SU-DHL-6 (cell line): ENCODE results near the gene ZFAND3.
"Not testable (repeated sequence)": the region's sequence is repeated elsewhere in the genome, so short reads cannot be mapped to it uniquely, and the experiment has no call there.

Experiments used
- H2AFZ ChIP-seq: fragments of 200-600 bp; sonication (generic); 2 replicates; pipeline ENCODE4 v1.6.1; 2014; ENCODE audit warnings: low read depth, mild to moderate bottlenecking, moderate library complexity, mixed read lengths, antibody characterized with exemption, low read length; ENCODE audit not compliant: severe bottlenecking
- H3F3A ChIP-seq: fragments of 200-600 bp; shearing (Covaris generic); 2 replicates; pipeline ENCODE4 v1.6.0; 2016; ENCODE audit warnings: antibody characterized with exemption, mild to moderate bottlenecking; ENCODE audit not compliant: insufficient read depth
- H3K27ac ChIP-seq: fragments of 200-600 bp; sonication (generic); 2 replicates; pipeline ENCODE4 v1.5.1; 2016; ENCODE audit warnings: low read depth, mild to moderate bottlenecking, low read length, moderate library complexity, mixed read lengths
- H3K27me3 ChIP-seq: fragments of 200-600 bp; sonication (generic), shearing (Covaris generic); 2 replicates; pipeline ENCODE4 v1.6.0; 2014; ENCODE audit warnings: mild to moderate bottlenecking, low read length
- H3K36me3 ChIP-seq: fragments of 200-600 bp; sonication (generic); 2 replicates; pipeline ENCODE4 v1.6.1; 2014; ENCODE audit warnings: mild to moderate bottlenecking, low read length, mixed read lengths
- H3K4me2 ChIP-seq: fragments of 300-600, 200-600 bp; shearing (Covaris generic), sonication (generic); 2 replicates; pipeline ENCODE4 v1.6.0; 2014; ENCODE audit warnings: low read length, low read depth, mild to moderate bottlenecking; ENCODE audit not compliant: poor library complexity, severe bottlenecking
- H3K4me3 ChIP-seq: fragments of 200-600 bp; sonication (generic); 2 replicates; pipeline ENCODE4 v1.5.1; 2014; ENCODE audit warnings: antibody characterized with exemption, low read length, mild to moderate bottlenecking, mixed read lengths; ENCODE audit not compliant: insufficient read depth, poor library complexity, severe bottlenecking
- H3K79me2 ChIP-seq: fragments of 200-600 bp; sonication (generic); 2 replicates; pipeline ENCODE4 v1.6.1; 2014; ENCODE audit warnings: mild to moderate bottlenecking, low read length, moderate library complexity; ENCODE audit not compliant: insufficient read depth
- H3K9ac ChIP-seq: fragments of 200-600 bp; sonication (generic); 2 replicates; pipeline ENCODE4 v1.7.0; 2014; ENCODE audit warnings: mild to moderate bottlenecking, low read length
- H3K9me2 ChIP-seq: fragments of 200-600 bp; sonication (generic); replicated peaks from 2 replicates; pipeline ENCODE4 v1.6.1; 2014; ENCODE audit warnings: low read length; ENCODE audit not compliant: insufficient read depth
- H3K9me3 ChIP-seq: fragments of 200-600 bp; sonication (generic); 2 replicates; pipeline ENCODE4 v1.6.1; 2014; ENCODE audit warnings: low read length, mixed read lengths; ENCODE audit not compliant: insufficient read depth
- H4K20me1 ChIP-seq: fragments of 200-600 bp; sonication (generic); 2 replicates; pipeline ENCODE4 v1.6.1; 2014; ENCODE audit warnings: low read depth, mild to moderate bottlenecking, antibody characterized with exemption, low read length, moderate library complexity, mixed read lengths
- CTCF ChIP-seq: fragments of 200-600 bp; sonication (generic); IDR thresholded peaks from one replicate; pipeline ENCODE4 v1.5.1; 2017; ENCODE audit warnings: antibody characterized with exemption, mild to moderate bottlenecking, low read length, moderate library complexity; ENCODE audit not compliant: insufficient read depth, poor library complexity, severe bottlenecking
- EZH2phosphoT487 ChIP-seq: fragments of 200-600 bp; sonication (generic), shearing (Covaris generic); conservative IDR thresholded peaks from 2 replicates; pipeline ENCODE4 v1.6.1; 2018; ENCODE audit warnings: mild to moderate bottlenecking, antibody characterized with exemption, low read length, moderate library complexity, mixed read lengths

ZFAND3 gene

GRCh38 chr6:37988696-37989095 is 169.2 kb downstream of the ZFAND3 start:
- no peaks in the 10 kb centered on the region for H3K9me2 ChIP-seq
- no peaks in the 10 kb centered on the region for H3F3A ChIP-seq
- H3K79me2 ChIP-seq: peaks cover 20% of the 10 kb centered on the region; the same call in 1 of the 2 replicates
- H3K27ac ChIP-seq: no peak overlapping the region
- H3K9me3 ChIP-seq: no peaks in the 10 kb centered on the region
- TF ChIP-seq EZH2phosphoT487 (no peak), CTCF (no peak)
- no peak overlapping the region for H3K4me2 ChIP-seq
- no peak overlapping the region for H3K9ac ChIP-seq
- peaks cover 63% of the 10 kb centered on the region for H4K20me1 ChIP-seq
- no peak overlapping the region for H2AFZ ChIP-seq
- H3K27me3 ChIP-seq: no peaks in the 10 kb centered on the region
- H3K4me3 ChIP-seq: no peak overlapping the region
- no peaks in the 10 kb centered on the region for H3K36me3 ChIP-seq

- Histone ChIP-seq H3F3A (no peaks in the 10 kb centered on the region), H3K27me3 (no peaks in the 10 kb centered on the region), H3K9me3 (no peaks in the 10 kb centered on the region), H3K4me2 (no peak overlapping the region), H3K9me2 (no peaks in the 10 kb centered on the region), H3K4me3 (no peak overlapping the region), H3K36me3 (no peaks in the 10 kb centered on the region), H4K20me1 (peaks cover 69% of the 10 kb centered on the region), H3K9ac (no peak overlapping the region), H3K79me2 (peaks cover 24% of the 10 kb centered on the region; the same call in 1 of the 2 replicates), H2AFZ (no peak overlapping the region), H3K27ac (no peak overlapping the region)
- TF ChIP-seq CTCF: no peak
- TF ChIP-seq EZH2phosphoT487: no peak
Observed at GRCh38 chr6:37990762-37991525, 171.4 kb downstream of the ZFAND3 start.

GRCh38 chr6:37992749-37993148 is 173.2 kb downstream of the ZFAND3 start:
- no peak overlapping the region for H3K4me2 ChIP-seq
- H3K4me3 ChIP-seq: no peak overlapping the region
- peaks cover 57% of the 10 kb centered on the region for H4K20me1 ChIP-seq
- TF ChIP-seq CTCF: no peak
- no peak for TF ChIP-seq EZH2phosphoT487
- no peaks in the 10 kb centered on the region for H3K9me3 ChIP-seq
- H3K27ac ChIP-seq: no peak overlapping the region
- H3K79me2 ChIP-seq: peaks cover 24% of the 10 kb centered on the region; the same call in 1 of the 2 replicates
- no peak overlapping the region for H3K9ac ChIP-seq
- H3K9me2 ChIP-seq: no peaks in the 10 kb centered on the region
- H2AFZ ChIP-seq: no peak overlapping the region
- no peaks in the 10 kb centered on the region for H3F3A ChIP-seq
- no peaks in the 10 kb centered on the region for H3K27me3 ChIP-seq
- no peaks in the 10 kb centered on the region for H3K36me3 ChIP-seq

- H3K4me2 ChIP-seq, H3K27me3 ChIP-seq, H3K4me3 ChIP-seq, H3K36me3 ChIP-seq, H3K9me2 ChIP-seq, H3K9me3 ChIP-seq, H3K9ac ChIP-seq, H3F3A ChIP-seq, H3K27ac ChIP-seq, H2AFZ ChIP-seq: not testable (repeated sequence)
- peaks cover 52% of the 10 kb centered on the region for H4K20me1 ChIP-seq
- peaks cover 24% of the 10 kb centered on the region; the same call in 1 of the 2 replicates for H3K79me2 ChIP-seq
Observed at GRCh38 chr6:37993194-37993593, 173.7 kb downstream of the ZFAND3 start.
